Suprapubic skin (tissue), 4 donors: ENCODE results near the gene MTTP.

Source experiments
- EP300 ChIP-seq: sonication (generic); formaldehyde crosslinking; IDR thresholded peaks from one replicate; pipeline ENCODE4 v1.6.1; 2017; ENCODE audit warnings: antibody characterized with exemption
- POLR2A ChIP-seq, 2 donors: fragments of 450-650 bp; IDR thresholded peaks; one replicate each; pipeline ENCODE4 v1.6.1; 2017; ENCODE audit warnings: antibody characterized with exemption in 2 of 2, mild to moderate bottlenecking in 2 of 2, moderate library complexity in 2 of 2
- POLR2AphosphoS5 ChIP-seq, 3 donors: sonication (generic); formaldehyde crosslinking; IDR thresholded peaks; one replicate each; pipeline ENCODE4 v1.6.1; 2017; ENCODE audit warnings: antibody characterized with exemption in 3 of 3
- TF ChIP-seq, protein P1 (sequence below), 2 donors: fragments of 200-600 bp in 1 of 2; fragments of 450-650 bp in 1 of 2; sonication (generic) in 1 of 2; IDR thresholded peaks; one replicate each; pipeline ENCODE4 v1.5.1; 2016 to 2019; ENCODE audit warnings: antibody characterized with exemption in 2 of 2, mild to moderate bottlenecking in 1 of 2, moderate library complexity in 1 of 2

- TF ChIP-seq, protein P1, sequence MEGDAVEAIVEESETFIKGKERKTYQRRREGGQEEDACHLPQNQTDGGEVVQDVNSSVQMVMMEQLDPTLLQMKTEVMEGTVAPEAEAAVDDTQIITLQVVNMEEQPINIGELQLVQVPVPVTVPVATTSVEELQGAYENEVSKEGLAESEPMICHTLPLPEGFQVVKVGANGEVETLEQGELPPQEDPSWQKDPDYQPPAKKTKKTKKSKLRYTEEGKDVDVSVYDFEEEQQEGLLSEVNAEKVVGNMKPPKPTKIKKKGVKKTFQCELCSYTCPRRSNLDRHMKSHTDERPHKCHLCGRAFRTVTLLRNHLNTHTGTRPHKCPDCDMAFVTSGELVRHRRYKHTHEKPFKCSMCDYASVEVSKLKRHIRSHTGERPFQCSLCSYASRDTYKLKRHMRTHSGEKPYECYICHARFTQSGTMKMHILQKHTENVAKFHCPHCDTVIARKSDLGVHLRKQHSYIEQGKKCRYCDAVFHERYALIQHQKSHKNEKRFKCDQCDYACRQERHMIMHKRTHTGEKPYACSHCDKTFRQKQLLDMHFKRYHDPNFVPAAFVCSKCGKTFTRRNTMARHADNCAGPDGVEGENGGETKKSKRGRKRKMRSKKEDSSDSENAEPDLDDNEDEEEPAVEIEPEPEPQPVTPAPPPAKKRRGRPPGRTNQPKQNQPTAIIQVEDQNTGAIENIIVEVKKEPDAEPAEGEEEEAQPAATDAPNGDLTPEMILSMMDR (IDR thresholded peaks at IDR 0.05), result no peak
- TF ChIP-seq POLR2A (IDR thresholded peaks at IDR 0.05) (no peak), POLR2AphosphoS5 (IDR thresholded peaks at IDR 0.05) (no peak), EP300 (no peak)
Measured at GRCh38 chr4:99529228-99529627, 45.4 kb upstream of the MTTP start.
